Thoracic aorta (tissue), 2 donors: Measurements from ENCODE around the gene HOXC5. TPM values are rescaled to one million over a fixed set of nuclear protein-coding genes. Genes with fewer than 3 reads are reported as not detected.

Experiments
- ATAC-seq: fragments of 150-250 bp; one replicate; pipeline ENCODE4 v1.8.0; 2017; ENCODE audit warnings: low read depth; ENCODE audit not compliant: insufficient number of reproducible peaks, low FRiP score
- DNase-seq: peaks from one replicate; pipeline ENCODE4 v3.0.0-alpha.2; 2020; ENCODE audit warnings: low spot score
- H3K27ac ChIP-seq, 2 donors: fragments of 200-600 bp; sonication (generic); 1 replicate in 1 of 2; 2 replicates in 1 of 2; pipeline ENCODE4 v1.5.1; 2016; ENCODE audit warnings: mild to moderate bottlenecking in 2 of 2, moderate library complexity in 2 of 2
- H3K27me3 ChIP-seq: fragments of 200-600 bp; sonication (generic); replicated peaks from 2 replicates; pipeline ENCODE4 v1.6.0; 2016; ENCODE audit warnings: mild to moderate bottlenecking; ENCODE audit not compliant: insufficient read depth
- H3K36me3 ChIP-seq: fragments of 200-600 bp; sonication (generic); one replicate; pipeline ENCODE4 v1.5.1; 2016
- H3K4me1 ChIP-seq, 2 donors: fragments of 200-600 bp; sonication (generic); 1 replicate in 1 of 2; 2 replicates in 1 of 2; pipeline versions ENCODE4 v1.5.1 to v1.6.0; 2016; ENCODE audit warnings: low read depth in 2 of 2, mild to moderate bottlenecking in 1 of 2; ENCODE audit not compliant: control insufficient read depth in 1 of 2
- H3K4me3 ChIP-seq: fragments of 200-600 bp; sonication (generic); 2 replicates; pipeline ENCODE4 v1.5.1; 2016; ENCODE audit warnings: mild to moderate bottlenecking
- H3K9me3 ChIP-seq: fragments of 200-600 bp; sonication (generic); 2 replicates; pipeline ENCODE4 v1.5.1; 2016
- total RNA-seq, 2 donors: library from RNA; depleted of rRNA; stranded (reverse); fragments of >200 nt; gene quantifications; one replicate each; pipeline versions ENCODE4 v1.1.0 to v1.2.3, GENCODE V29; 2016
- TF ChIP-seq, protein P1 (sequence below): fragments of 200-600 bp; sonication (generic); IDR thresholded peaks from one replicate; pipeline ENCODE4 v1.5.1; 2019; ENCODE audit warnings: antibody characterized with exemption

The HOXC5 gene
- total RNA-seq, 2 donors from 2014 or later = 1.8 TPM; not detected in 1

DNA sequence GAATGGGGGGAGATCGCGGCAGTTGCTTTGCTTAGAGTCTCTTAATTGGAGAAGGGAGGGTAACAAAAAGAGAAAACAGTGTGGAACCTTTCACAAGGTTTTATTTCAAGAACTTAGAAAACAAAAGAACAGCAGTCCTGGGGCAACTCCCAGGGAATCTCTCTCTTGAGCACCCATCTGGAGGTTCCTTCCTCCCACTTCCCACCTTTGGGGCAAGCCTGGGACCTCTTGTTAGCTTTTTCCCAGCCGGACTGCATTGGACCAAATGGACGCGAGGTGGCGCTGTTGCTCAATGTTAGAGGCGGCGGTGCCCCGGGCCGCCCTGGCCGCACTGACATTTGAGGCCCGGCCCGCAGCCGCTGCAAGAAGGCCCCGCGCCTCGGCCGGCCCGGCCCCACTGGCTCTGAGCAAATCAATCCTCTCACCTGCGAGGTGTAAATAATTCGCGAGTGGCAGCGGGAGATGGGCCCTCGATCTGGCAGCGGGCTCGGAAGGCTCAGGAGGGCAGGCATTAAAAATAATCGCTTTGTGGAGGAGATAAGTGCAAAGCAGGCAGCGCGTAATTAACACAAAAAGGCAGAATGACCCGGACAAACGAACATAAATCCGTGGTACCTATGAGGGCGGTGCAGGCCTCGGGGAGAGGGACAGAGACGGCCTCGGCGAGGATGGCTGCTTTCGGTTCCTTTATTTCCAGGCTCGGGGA is 26.8 kb upstream of the HOXC5 start:
- ATAC-seq = no peak
- Histone ChIP-seq H3K27me3 (peaks cover 8% of the 10 kb centered on the region), H3K4me1 (peaks cover 3 to 14% of the 10 kb centered on the region in 2 donors)

DNA sequence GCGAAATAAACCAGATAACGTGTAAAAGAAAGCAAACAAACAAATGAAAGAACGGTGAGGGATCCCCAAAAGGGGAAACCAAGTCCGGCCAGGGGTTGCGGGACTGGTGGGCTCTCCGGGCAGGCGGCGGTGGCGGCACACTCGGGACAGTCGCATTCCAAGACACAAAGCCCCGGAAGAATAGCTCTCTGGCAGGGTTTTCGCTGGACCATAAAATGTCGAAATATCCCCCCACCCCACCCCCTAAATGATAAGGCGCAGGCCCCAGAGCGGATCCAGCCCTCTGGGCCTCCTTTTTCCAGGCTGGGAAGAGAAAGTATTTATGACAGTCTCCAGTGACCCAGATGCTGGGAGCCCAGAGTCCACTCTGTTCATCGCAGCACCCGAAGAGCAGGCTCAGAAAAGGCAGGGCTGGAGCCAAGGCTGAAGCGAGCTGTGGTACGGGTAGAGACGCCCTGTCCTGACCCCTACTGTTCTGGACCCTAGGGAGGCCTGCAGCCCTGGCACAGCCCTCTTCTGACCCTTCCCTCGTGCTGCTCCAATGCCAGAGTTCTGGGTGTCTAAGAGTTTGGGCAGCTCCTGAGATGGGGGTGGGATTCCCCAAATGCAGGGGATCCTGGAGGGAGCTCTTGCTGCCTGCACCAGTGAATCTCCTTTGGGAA is 26.2 kb upstream of the HOXC5 start:
- Histone ChIP-seq H3K27me3 (peaks cover 2% of the 10 kb centered on the region), H3K9me3 (no peaks in the 10 kb centered on the region), H3K36me3 (no peaks in the 10 kb centered on the region), H3K4me1 (peaks cover 3 to 14% of the 10 kb centered on the region in 2 donors), H3K4me3 (peak overlapping the region; percentile 55), H3K27ac (no peak overlapping the region)
- ATAC-seq = no peak
- TF ChIP-seq, protein P1, sequence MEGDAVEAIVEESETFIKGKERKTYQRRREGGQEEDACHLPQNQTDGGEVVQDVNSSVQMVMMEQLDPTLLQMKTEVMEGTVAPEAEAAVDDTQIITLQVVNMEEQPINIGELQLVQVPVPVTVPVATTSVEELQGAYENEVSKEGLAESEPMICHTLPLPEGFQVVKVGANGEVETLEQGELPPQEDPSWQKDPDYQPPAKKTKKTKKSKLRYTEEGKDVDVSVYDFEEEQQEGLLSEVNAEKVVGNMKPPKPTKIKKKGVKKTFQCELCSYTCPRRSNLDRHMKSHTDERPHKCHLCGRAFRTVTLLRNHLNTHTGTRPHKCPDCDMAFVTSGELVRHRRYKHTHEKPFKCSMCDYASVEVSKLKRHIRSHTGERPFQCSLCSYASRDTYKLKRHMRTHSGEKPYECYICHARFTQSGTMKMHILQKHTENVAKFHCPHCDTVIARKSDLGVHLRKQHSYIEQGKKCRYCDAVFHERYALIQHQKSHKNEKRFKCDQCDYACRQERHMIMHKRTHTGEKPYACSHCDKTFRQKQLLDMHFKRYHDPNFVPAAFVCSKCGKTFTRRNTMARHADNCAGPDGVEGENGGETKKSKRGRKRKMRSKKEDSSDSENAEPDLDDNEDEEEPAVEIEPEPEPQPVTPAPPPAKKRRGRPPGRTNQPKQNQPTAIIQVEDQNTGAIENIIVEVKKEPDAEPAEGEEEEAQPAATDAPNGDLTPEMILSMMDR = no peak
- DNase-seq = no peak

More for the DNA sequence above, 26.8 kb upstream of the HOXC5 start:
- peak; percentile 59 for DNase-seq
- Histone ChIP-seq H3K4me3 (peak overlapping the region; percentile 55), H3K9me3 (no peaks in the 10 kb centered on the region), H3K27ac (no peak overlapping the region), H3K36me3 (no peaks in the 10 kb centered on the region)
- TF ChIP-seq, protein P1 = peak; percentile 94

DNA sequence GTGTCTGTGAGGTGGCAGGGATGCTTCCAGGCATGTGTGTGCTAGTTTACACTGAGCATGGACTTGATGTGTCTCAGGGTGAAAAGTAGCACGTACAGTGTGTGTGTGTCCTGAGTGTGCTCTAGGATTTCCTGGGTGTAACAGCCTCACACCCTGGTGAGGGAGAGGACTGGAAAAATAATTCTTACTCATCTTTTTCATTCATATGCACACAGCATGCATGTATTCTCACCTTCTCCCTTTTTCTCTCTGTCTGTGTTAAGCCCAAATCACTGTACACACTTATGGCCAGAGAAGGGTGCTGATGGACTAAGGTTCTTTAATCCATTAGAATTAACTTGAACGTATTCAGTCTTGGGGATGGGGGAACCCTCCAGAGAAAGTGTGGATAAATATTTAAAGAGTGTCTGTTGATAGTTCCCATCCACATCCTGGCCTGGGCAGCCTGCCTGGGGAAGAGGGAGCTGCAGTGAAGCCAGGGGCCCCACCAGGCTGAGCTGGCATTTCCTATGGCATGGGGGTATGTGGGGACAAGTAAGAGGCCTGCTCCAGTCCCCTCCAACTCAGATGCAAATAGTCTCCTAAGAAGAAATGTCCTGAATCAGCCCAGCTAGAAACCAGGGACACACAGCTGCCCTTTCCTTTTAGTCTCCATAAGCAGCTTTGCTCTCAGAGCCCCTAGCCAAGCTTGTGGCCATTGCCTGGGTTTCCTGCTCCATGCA is 25.2 kb upstream of the HOXC5 start:
- ATAC-seq (no peak), DNase-seq (no peak)
- Histone ChIP-seq H3K27ac (no peak overlapping the region), H3K27me3 (no peaks in the 10 kb centered on the region), H3K4me1 (peaks cover 3 to 14% of the 10 kb centered on the region in 2 donors), H3K4me3 (no peak overlapping the region), H3K9me3 (no peaks in the 10 kb centered on the region), H3K36me3 (no peaks in the 10 kb centered on the region)
- TF ChIP-seq, protein P1 = no peak

DNA sequence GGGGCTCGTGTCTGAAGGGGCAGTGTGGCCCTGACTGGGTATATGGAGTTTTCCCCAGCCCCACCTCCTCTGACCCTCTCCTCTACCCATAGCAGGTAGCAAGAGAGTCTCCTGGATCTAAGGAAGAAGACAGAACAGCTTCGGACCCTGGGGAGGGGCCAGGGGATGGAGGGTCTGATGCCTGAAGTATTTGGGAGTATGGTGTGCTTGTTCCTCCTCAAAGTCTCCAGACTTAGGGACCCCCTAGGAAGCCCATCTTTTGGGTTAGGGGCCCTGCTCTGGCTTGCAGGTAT is 24.6 kb upstream of the HOXC5 start:
- no peak overlapping the region for H3K27ac ChIP-seq
- TF ChIP-seq, protein P1 = no peak

More for the DNA sequence above, 24.6 kb upstream of the HOXC5 start:
- ATAC-seq = no peak
- Histone ChIP-seq H3K4me3 (no peak overlapping the region), H3K9me3 (no peaks in the 10 kb centered on the region), H3K27me3 (no peaks in the 10 kb centered on the region), H3K36me3 (no peaks in the 10 kb centered on the region), H3K4me1 (peaks cover 3 to 14% of the 10 kb centered on the region in 2 donors)
- no peak for DNase-seq
